ENCODE measurements around the gene AHI1.

AHI1 gene

DNA sequence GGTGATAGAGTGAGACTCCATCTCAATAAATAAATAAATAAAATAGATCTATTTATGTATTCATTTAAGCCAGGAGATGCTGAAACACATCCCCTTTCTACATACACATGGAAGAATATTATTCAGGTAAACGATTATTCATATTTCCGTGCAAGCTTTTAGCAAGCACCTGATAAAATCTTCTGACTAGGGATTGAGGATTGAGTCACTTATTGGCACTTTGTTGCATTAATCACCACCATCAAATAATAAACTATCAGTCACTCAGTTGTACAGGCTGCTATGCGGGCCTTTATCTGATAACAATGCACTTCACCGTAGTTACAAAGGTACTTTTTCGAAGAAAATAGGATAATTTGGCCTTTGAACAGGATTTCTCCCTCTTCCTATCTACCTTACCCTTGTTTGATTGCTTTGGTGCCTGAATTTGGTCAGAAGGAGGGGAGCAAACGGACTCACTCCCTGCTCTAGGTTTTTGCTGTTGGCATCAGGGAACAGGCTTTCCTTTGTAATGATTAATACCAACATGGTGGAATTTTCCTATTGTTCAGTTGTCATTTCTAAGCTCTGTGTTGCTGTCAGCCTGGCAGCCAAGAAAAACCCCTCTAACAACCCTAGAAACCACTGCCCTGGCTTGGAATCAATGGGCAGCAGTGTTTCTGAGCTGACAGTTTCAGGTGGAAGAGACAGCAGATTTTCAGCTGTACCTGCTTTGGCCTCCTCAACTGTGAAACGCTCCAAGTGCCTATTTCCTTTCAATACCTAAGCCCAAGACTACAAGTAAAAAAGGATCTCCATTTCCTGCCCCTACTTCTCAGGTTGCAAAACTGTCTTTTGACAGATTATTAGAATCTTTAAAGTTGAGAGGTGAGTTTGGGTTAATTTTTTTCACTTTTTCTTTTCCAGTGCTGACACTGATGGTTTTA lies 253.4 kb downstream of the AHI1 start:
- no peak for DNase-seq (ENCODE audit: low spot score)
- TF ChIP-seq, protein P1, sequence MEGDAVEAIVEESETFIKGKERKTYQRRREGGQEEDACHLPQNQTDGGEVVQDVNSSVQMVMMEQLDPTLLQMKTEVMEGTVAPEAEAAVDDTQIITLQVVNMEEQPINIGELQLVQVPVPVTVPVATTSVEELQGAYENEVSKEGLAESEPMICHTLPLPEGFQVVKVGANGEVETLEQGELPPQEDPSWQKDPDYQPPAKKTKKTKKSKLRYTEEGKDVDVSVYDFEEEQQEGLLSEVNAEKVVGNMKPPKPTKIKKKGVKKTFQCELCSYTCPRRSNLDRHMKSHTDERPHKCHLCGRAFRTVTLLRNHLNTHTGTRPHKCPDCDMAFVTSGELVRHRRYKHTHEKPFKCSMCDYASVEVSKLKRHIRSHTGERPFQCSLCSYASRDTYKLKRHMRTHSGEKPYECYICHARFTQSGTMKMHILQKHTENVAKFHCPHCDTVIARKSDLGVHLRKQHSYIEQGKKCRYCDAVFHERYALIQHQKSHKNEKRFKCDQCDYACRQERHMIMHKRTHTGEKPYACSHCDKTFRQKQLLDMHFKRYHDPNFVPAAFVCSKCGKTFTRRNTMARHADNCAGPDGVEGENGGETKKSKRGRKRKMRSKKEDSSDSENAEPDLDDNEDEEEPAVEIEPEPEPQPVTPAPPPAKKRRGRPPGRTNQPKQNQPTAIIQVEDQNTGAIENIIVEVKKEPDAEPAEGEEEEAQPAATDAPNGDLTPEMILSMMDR (IDR thresholded peaks at IDR 0.05; ENCODE audit: extremely low read depth, missing control alignments), result no peak

DNA sequence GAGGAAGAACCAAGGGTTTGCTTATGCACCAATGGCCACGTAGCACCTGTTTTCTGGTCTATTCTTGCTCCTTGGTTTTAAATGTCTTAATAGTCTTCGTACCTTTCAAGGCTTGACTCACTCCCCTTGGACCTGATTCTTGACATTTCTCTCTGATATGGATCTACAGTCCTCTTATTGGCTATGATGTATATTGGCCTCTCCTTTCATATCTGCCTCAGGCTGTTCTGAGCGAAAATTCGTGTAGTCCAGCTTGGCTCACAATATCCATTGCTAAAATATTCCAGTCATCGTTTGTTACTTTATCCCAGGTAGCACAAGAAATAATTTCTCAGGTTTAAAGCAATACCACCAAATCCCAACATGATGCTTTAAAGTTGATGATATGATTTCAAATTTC lies 256.8 kb downstream of the AHI1 start:
- TF ChIP-seq, protein P1 (IDR thresholded peaks at IDR 0.05; ENCODE audit: extremely low read depth, missing control alignments), result no peak
- DNase-seq (ENCODE audit: low spot score), result no peak

DNA sequence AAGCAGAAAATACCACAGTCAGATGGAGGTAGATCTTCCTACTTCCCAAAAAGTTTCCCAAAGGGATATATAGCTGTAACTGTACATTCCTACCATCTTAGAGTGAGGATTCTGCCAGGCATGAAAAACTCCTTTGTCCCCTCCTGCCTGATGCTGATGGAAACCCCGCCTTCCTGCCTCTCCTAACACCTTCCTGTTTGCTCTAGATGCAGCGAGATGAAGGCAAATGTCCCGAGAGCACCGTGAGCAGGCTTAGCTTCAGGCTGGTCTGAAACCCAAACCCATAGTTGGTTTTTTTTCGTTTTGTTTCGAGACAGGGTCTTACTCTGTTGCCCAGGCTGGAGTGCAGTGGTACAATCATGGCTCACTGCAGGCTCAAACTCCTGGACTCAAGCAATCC lies 260.8 kb downstream of the AHI1 start:
- no peak for DNase-seq (ENCODE audit: low spot score)
- TF ChIP-seq, protein P1 (IDR thresholded peaks at IDR 0.05; ENCODE audit: extremely low read depth, missing control alignments), result no peak

DNA sequence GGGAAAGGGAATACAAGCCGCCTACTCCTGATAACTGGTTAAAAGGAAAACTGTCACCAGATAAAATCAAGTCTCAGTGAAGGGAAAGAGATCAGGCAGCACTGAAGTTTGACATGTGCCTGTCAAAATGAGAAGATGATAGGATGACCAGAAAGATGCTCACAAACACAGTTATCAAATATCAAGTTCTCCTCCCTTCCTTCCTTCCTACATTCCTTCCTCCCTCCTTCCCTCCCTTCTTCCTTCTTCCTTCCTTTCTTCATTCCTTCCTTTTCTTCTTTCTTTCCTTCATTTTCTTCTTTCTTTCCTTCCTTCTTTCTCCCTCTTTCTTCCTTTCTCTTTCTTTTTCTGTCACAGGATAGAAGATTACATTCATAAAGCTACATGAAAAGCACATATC lies 261.2 kb downstream of the AHI1 start:
- TF ChIP-seq, protein P1 (IDR thresholded peaks at IDR 0.05; ENCODE audit: extremely low read depth, missing control alignments), result no peak
- no peak for DNase-seq (ENCODE audit: low spot score)

DNA sequence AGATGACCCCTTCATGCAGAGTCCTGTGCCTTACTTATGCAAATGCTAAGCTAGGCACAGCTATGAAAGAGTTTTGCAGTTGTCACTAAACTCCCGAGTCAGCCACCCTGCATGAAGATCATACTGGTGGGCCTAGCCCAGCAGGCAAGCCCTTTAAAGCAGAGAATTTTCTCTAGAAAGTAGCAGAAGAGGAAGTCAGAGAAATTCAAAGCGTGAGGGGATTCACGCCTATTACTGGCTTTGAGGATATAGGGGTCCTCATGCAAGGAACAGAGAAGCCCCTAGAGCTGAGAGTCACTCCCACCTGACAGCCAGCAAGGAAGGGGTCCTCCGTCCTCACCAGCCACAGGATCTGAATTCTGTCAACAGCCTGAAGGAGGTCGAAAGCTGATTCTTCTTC lies 261.8 kb downstream of the AHI1 start:
- TF ChIP-seq, protein P1 (IDR thresholded peaks at IDR 0.05; ENCODE audit: extremely low read depth, missing control alignments), result no peak
- no peak for DNase-seq (ENCODE audit: low spot score)

DNA sequence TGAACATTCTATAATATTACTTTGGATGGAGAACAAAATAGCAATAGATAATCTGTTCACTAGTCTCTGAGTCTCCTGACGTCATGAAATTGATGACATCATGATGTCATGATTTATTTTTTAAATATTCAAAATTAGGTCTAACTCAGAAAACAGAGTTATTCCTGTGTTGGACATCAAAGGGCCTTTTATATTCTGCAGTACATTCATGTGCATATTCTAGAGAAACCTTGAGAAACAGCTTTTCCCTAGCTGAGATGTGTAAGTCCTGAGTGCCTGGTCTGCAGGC lies 263.1 kb downstream of the AHI1 start:
- TF ChIP-seq, protein P1 (IDR thresholded peaks at IDR 0.05; ENCODE audit: extremely low read depth, missing control alignments), result no peak
- DNase-seq (ENCODE audit: low spot score), result no peak

DNA sequence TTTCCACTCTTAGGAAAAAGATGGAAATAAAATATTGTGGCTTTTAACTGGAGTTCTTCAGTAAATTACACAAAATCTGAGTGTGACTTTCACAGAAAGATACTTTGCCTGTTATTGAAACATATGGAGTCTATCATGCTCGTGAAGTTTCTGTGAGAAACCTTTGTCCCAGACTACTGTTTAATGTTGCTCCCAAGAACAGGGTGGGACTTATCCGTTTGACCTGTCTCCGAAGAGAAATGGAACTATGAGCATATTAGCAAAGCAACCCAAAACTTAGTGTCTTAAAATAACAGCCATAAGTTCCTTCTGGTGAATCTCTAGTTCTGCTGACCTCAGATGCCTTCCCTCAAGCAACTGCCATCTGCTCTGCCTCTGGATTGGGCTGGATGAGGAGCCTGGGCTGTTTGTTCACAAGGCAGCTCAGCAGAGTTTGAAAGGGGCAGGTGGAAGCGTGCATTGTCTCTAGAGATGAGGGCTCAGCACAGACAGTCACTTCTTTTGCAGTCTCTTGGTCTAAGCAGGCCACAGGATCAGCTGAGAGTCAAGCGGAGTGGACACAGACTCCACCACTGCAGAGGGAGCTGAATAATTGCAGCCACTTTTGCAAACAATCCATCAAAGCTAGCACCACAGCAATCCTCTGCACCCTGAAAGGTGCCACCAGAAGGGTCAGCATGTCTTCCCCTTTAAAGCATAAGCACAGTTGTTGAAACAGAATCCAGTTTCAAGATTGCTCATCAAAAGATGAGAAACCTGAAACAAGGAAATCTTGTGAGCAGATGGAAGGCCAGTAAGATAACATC lies 263.7 kb downstream of the AHI1 start:
- TF ChIP-seq, protein P1 (IDR thresholded peaks at IDR 0.05; ENCODE audit: extremely low read depth, missing control alignments), result no peak
- DNase-seq (ENCODE audit: low spot score), result peak; percentile 22
